Skeletal muscle tissue (tissue), 4 donors: Measurements from ENCODE around the gene DSCAM. TPM values are rescaled to one million over a fixed set of nuclear protein-coding genes. Genes with fewer than 3 reads are reported as not detected.
"Not testable (repeated sequence)": the region's sequence is repeated elsewhere in the genome, so short reads cannot be mapped to it uniquely, and the experiment has no call there.

ENCODE experiments used
- H3K27ac ChIP-seq: one replicate; pipeline ENCODE4 v1.7.0; 2013; ENCODE audit warnings: mild to moderate bottlenecking, low read depth, low read length, inconsistent platforms
- H3K27me3 ChIP-seq, 3 donors: one replicate each; pipeline ENCODE4 v1.7.0; 2013; ENCODE audit warnings: low read length in 3 of 3; ENCODE audit not compliant: control insufficient read depth in 3 of 3, insufficient read depth in 3 of 3
- H3K36me3 ChIP-seq, 3 donors: one replicate each; pipeline ENCODE4 v1.7.0; 2013; ENCODE audit warnings: low read length in 3 of 3; ENCODE audit not compliant: control insufficient read depth in 3 of 3, insufficient read depth in 3 of 3
- H3K4me1 ChIP-seq, 3 donors: one replicate each; pipeline ENCODE4 v1.7.0; 2013; ENCODE audit warnings: low read length in 3 of 3, mild to moderate bottlenecking in 3 of 3; ENCODE audit not compliant: control insufficient read depth in 3 of 3, insufficient read depth in 3 of 3
- H3K4me3 ChIP-seq, 3 donors: one replicate each; pipeline ENCODE4 v1.7.0; 2013; ENCODE audit warnings: low read length in 3 of 3
- H3K9ac ChIP-seq, 3 donors: one replicate each; pipeline ENCODE4 v1.7.0; 2013; ENCODE audit warnings: low read length in 3 of 3, mild to moderate bottlenecking in 3 of 3, moderate library complexity in 2 of 3, low read depth in 1 of 3
- H3K9me3 ChIP-seq, 3 donors: one replicate each; pipeline ENCODE4 v1.7.0; 2013; ENCODE audit warnings: low read length in 3 of 3; ENCODE audit not compliant: control insufficient read depth in 3 of 3
- total RNA-seq: library from RNA; depleted of rRNA; stranded (reverse); fragments of >200 nt; gene quantifications from one replicate; pipeline ENCODE4 v1.2.3, GENCODE V29; 2014
- donor health status: Osteomylitis.

DSCAM gene
- 0.52 TPM for total RNA-seq

DNA sequence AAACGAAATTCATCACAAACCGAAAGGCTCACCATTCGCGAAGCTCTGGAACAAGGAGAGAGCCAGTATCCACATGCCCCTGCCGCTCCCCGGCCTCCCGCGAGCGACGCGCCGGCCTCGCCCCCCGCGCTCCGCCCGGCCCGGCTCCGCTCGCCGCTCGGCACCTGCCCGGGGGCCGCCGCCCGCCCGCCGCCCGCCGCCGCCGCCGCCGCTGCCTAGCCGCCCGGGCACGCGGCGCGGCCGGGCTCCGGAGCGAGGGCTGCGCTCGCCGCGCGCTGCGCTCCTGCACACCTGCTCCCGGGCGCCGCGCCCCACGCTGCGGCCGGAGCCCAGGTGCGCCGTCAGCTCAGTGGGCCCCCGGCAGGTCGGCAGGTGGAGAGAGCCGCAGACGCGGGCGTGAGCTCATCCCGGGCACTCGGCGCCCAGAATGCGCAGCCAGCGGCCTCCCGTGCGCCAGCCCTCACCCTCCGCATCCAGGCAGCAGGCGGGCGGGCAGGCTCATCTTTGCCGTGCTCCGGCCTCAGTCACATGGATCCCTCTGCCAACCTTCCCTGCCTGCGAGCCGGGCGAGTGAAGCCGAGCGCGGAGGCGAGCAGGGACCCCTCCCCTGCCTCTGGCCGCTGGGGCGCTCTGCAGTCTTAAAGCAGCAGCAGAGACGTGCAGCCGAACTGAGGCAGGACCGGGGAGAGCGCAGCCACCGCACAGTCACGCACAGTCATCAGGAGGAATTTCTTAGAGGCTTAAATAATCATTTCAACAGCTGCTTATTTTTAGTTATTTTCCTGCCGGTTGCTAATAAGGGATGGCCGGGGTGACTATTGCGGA is at the start of gene DSCAM:
Gene DSCAM (minus strand): TSS at position 572 of the 825 bp plus-strand sequence. CDS start 497 bp downstream, at position 75.
- Histone ChIP-seq H3K4me1 (no peaks in the 10 kb centered on the region), H3K36me3 (no peaks in the 10 kb centered on the region), H3K27me3 (peaks cover 29 to 44% (median 40%) of the 10 kb centered on the region in 3 donors), H3K9ac (no peak within 1 kb of the TSS), H3K27ac (no peak within 1 kb of the TSS), H3K4me3 (no peak within 1 kb of the TSS), H3K9me3 (no peaks in the 10 kb centered on the region)

- not testable (repeated sequence) for H3K27ac ChIP-seq, H3K27me3 ChIP-seq, H3K9ac ChIP-seq, H3K36me3 ChIP-seq, H3K4me1 ChIP-seq, H3K4me3 ChIP-seq, H3K9me3 ChIP-seq
These were observed 48.7 kb upstream of the DSCAM start for GRCh38 chr21:40895697-40896096.

DNA sequence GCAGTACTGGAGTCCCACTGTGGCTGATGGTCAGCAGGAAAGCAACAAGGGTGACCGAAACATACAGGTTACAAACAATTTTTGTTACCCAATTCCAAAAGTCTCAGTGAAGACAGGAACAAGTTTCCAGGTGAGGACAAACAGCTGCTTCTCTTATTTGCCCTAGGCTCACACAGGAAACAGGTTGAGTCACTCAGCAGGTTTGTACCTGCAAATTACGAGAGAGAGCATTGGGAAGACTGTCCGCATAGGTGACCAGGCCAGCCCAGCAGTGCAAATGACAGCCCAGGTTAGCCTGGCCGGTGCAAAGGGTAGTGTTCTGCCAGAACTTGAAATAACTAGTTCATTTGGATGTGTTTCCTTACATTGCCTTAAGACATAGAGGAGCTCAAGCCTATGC is 40.0 kb upstream of the DSCAM start:
- no peaks in the 10 kb centered on the region for H3K36me3 ChIP-seq
- H3K9ac ChIP-seq, result no peak overlapping the region
- H3K9me3 ChIP-seq, result peaks cover 0 to 2% (median 2%) of the 10 kb centered on the region in 3 donors
- H3K4me3 ChIP-seq, result no peak overlapping the region
- no peaks in the 10 kb centered on the region for H3K4me1 ChIP-seq
- H3K27me3 ChIP-seq, result no peaks in the 10 kb centered on the region
- no peak overlapping the region for H3K27ac ChIP-seq

DNA sequence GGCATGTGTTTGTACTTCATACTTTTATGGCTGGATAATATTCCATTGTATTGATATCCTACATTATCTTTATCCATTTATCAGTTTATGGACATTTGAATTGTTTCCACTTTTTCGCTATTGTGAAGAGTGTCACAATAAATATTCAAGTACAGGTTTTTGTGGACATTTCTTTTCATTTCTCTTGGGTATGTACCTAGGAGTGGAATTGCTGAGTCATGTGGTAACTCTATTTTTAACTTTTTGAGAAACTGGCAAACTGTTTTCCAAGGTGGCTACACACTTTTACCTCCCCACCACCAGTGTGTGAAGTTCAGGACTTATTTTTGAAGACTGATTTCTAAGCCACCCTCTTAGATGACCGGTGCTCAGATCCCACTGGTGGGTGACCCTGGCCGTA is 39.0 kb upstream of the DSCAM start:
- Histone ChIP-seq H3K36me3 (no peaks in the 10 kb centered on the region), H3K27me3 (no peaks in the 10 kb centered on the region), H3K4me3 (no peak overlapping the region), H3K9me3 (peaks cover 0 to 2% (median 2%) of the 10 kb centered on the region in 3 donors), H3K27ac (no peak overlapping the region), H3K9ac (no peak overlapping the region), H3K4me1 (no peaks in the 10 kb centered on the region)

DNA sequence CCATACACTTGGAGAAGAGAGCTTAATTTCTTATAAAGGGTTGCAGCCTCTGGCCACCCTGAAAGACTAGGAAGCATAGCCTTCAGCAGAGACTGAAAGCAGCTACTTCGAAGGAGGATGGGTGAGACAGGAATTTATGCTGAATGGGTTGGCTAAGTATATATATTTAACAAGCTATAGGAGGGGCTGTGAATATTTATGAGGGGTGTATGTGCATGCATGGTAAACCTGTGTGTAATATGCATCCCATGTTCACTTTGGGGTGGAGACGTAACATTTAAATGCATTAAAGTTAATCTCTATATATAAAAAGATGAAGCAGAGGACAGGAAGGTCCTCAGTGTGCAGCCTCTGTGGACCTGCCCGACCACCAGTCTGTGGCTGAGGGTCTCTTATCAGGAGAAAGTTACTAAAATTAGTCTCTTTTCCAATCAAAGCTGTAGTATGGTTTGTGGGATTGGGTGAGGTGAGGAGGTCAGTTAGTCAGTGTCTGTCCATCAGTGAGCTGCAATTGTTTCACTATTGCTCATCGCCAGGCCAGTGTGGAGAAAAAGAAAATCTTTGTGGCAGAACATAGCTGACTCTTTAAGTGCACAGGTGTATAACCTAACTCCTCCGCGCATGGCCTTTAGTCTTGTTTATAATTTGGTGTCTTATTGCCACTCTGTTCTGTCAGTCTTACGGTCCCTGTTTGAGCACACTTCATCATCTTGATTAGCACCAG is 35.4 kb upstream of the DSCAM start:
- H3K4me3 ChIP-seq, result no peak overlapping the region
- no peak overlapping the region for H3K27ac ChIP-seq
- H3K36me3 ChIP-seq, result no peaks in the 10 kb centered on the region
- H3K9me3 ChIP-seq, result peaks cover 0 to 2% (median 0%) of the 10 kb centered on the region in 3 donors
- H3K27me3 ChIP-seq, result no peaks in the 10 kb centered on the region
- H3K4me1 ChIP-seq, result no peaks in the 10 kb centered on the region
- H3K9ac ChIP-seq, result no peak overlapping the region

DNA sequence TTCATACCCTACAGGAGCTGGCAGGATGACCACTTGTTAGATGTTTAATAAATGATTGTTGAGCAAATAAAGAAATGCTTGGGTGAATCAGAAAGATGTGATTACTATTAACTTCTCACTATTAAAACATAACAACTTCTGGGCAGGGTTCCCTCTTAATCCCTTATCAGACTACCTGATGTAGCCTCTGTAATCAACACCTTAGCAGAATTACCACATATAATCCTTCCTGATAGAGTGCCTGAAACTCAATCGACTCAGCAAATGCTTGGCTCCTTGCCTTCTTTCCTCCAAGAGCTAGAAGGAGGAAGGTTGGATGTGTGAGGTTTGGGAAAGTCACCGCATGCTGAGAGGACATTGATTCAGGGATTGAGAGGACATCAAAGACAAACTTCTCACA is 34.8 kb upstream of the DSCAM start:
- H3K9ac ChIP-seq, result no peak overlapping the region
- no peaks in the 10 kb centered on the region for H3K27me3 ChIP-seq
- H3K9me3 ChIP-seq, result no peaks in the 10 kb centered on the region
- H3K36me3 ChIP-seq, result no peaks in the 10 kb centered on the region
- no peaks in the 10 kb centered on the region for H3K4me1 ChIP-seq
- H3K4me3 ChIP-seq, result no peak overlapping the region
- no peak overlapping the region for H3K27ac ChIP-seq

GRCh38 chr21:40871099-40871498 is 24.1 kb upstream of the DSCAM start:
- H3K4me3 ChIP-seq, result no peak overlapping the region
- no peaks in the 10 kb centered on the region for H3K36me3 ChIP-seq
- no peak overlapping the region for H3K9ac ChIP-seq
- peaks cover 0 to 2% (median 2%) of the 10 kb centered on the region in 3 donors for H3K9me3 ChIP-seq
- H3K4me1 ChIP-seq, result no peaks in the 10 kb centered on the region
- no peaks in the 10 kb centered on the region for H3K27me3 ChIP-seq
- H3K27ac ChIP-seq, result no peak overlapping the region

DNA sequence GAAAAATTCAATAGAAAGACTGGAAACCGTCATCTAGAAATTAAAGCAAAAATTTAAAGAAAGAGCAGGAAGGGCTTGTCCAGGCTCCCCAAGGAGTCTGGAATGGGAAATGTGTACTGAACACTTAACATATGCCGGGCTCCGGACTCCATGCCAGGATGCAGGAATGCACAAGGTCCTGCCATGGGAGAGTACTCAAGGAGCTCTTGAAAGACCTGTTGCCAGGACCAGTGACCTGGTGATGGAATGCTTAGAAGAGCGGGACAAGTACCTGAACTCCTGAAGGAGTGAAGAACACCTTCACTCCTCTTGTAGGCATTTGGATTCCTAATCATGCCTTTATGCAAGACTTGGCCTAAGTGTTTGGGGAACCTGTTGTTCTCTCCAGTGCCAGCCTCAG is 16.9 kb upstream of the DSCAM start:
- Histone ChIP-seq H3K27me3 (no peaks in the 10 kb centered on the region), H3K36me3 (no peaks in the 10 kb centered on the region), H3K9me3 (no peaks in the 10 kb centered on the region), H3K4me1 (no peaks in the 10 kb centered on the region), H3K27ac (no peak overlapping the region), H3K4me3 (no peak overlapping the region), H3K9ac (no peak overlapping the region)

DNA sequence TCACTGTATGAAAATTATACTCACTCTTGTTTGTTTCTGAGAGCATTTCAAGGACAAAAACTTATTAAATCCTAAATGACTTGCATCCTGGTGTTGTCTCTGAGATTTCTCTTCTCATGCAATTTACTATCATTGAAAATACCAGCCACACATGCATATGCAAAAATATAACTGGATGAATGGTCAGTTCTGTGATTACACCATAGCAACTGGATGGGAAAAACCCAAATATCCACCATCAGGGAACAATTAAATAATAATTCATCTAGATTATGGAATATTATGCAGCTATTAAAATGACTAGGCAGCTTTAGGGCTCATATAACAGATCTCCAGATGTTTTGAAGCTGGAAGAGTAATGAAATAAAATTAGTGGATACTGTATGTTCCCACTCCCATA is 11.6 kb upstream of the DSCAM start:
- no peaks in the 10 kb centered on the region for H3K27me3 ChIP-seq
- no peak overlapping the region for H3K9ac ChIP-seq
- no peaks in the 10 kb centered on the region for H3K36me3 ChIP-seq
- no peak overlapping the region for H3K4me3 ChIP-seq
- no peak overlapping the region for H3K27ac ChIP-seq
- peaks cover 0 to 4% (median 0%) of the 10 kb centered on the region in 3 donors for H3K9me3 ChIP-seq
- H3K4me1 ChIP-seq, result no peaks in the 10 kb centered on the region
